Measurements from ENCODE around the gene ABTB1.
"Not testable (repeated sequence)": the region's sequence is repeated elsewhere in the genome, so short reads cannot be mapped to it uniquely, and the experiment has no call there.

Gene ABTB1

GRCh38 chr3:127688416-127689265 is 15.9 kb downstream of the ABTB1 start:
- DNase-seq = no peak

DNA sequence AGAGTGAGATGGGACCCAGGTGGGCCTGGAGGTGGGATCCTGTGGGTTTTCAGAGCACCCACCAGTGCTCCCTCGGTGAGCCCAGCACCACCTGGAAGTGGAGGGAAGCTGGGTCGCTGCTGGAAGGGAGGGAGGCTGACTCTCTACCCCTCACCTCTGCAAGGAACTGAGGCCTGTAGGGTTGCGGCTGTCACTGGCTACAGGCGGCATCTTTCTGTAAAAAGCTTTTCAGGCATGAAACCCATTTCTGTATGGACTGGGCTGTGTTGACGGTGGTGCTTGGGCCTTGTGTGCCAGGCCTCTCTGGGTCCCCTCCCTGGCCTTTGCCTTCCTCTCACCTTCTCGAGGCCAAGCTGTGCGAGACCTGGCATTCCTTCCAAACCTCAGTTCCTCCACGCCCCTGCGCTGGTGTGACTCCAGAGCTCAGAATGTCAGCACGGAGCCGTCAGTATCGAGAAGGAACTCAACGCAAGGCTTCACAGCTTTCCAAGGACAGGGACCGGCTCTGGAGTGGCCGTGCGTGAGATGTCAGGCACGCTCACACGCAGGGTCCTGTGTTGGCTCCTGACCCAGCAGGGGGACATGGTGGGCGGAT is 16.6 kb downstream of the ABTB1 start:
- DNase-seq = no peak

- peak; percentile 58 for DNase-seq
These were observed 17.4 kb downstream of the ABTB1 start for GRCh38 chr3:127690106-127690505.

- DNase-seq = peak; percentile 43
These were observed 18.2 kb downstream of the ABTB1 start for GRCh38 chr3:127690823-127691452.

DNA sequence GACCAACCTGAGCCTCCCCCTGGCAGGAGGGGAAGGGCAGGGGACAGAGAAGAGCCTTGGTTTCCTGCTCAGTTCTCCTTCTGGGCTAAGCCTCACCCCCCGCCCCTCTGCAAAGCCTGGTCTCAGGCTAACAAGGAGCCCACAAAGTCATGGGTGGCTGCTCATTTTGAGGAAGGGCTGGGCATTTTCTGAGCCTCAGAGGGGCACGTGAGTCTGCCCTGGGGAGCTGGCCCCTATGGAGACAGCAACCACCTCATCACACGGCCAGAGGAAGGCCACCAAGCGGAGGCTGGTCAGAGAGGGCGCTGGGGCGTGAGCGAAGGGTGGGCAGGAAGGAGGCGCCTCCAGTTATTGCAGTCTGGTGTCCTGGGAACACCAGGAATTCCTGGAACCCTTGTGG is 18.7 kb downstream of the ABTB1 start:
- DNase-seq = no peak

DNA sequence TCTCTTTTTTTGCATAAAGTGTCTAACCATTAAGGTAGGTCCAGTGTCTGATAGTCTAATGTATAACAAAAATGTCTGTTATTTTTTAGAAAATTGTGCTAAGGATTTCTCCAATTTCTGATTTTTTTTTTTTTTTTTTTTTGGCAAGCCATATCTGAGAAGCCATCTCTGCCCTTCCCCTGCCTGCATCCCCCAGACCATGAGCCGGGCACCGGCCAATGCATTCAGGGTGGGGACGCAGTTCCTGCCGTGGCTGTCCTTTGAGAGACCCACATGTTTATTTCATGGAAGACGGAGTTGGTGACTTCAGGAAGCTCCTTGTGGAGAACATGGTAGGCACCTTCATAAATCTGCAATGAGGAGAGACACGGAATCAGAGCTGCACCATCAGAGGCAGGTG is 19.2 kb downstream of the ABTB1 start:
- no peak for DNase-seq

DNA sequence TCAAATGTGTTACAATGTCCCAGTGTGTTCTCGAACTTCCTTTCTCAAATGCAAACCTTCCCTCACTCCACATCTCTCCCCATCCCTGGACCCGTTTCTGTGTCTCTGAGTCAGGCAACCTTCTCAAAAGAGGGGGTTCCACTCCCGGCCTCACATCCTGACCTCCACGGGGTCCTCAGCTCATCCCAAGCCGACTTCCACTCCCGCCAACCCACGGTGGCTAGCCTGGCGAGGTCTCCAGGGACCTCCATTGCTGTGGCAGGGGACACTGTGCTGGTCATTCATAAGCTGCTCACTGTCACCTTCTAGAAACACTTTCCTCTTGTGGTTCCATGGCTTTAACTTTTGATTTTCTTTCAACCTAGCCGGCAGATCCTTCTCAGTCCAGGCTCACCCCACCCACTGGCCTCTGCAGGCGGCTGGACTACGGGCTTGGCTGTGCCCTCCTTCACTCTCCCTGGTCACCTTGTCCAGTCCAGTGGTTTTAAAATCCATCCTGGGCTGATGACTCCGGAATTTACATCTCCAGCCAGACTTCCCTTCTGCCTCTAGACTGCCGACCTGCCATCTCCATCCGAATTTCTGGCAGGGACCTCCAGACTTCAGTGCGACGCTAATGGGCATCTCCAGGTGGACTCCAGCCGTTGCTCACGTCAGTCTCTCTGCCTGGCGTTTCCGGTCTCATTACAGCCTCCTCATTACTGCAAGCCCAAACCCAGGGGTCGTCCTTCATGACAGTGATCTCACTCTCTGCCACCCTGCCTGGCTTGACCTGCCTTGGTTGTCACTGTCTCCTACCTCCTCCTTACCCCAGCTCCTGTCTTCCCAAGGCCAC is 20.0 kb downstream of the ABTB1 start:
- no peak for DNase-seq

GRCh38 chr3:127693336-127693843 is 20.6 kb downstream of the ABTB1 start:
- no peak for DNase-seq

- peak; percentile 28 for DNase-seq
These were observed 21.9 kb downstream of the ABTB1 start for GRCh38 chr3:127694467-127695215.

GRCh38 chr3:127697551-127698240 is 24.9 kb downstream of the ABTB1 start:
- peak; percentile 68 for DNase-seq

- no peak for DNase-seq
These were observed 25.5 kb downstream of the ABTB1 start for GRCh38 chr3:127698286-127698685.

- DNase-seq = no peak
These were observed 26.1 kb downstream of the ABTB1 start for GRCh38 chr3:127698691-127699415.

DNA sequence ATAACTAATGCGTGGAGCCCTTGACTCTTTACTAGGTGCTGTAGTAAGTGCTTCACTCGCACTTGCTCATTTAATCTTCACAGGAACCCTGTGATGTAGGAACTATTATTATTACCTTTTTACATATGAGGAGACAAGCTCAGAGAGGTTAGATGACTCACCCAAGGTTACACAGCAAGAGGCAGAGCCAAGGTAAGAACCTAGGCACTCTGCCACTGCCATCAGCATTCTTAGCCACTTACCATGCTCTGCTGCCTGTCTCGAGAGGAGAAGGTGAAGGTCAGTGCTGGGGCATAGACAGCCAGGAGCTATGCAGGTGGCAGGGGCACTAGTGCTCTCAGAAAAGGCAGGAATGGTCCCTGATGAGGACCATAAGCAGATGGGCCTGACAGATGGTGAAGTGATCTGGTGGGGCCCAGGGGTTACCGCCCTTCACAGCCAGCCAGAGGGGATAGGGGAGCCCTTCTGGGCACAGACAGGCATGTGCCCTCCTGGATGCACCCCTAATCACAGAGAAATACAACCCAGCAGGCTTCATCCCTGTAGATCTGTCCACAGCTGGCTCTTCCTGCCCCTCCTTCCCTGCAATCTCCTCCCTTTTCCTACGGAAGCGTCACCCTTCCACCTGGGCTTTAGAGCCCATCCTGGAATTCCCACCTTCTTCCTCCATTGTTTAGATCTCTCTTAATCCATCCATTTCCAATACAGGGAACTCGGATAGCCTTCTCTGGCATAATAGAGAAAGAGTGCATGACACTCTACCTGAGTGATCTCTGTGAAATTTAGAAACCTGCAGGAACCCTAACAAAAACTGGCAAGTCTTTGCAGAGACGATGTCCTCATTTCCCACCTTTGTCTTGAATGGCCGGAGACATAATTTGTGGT is 26.9 kb downstream of the ABTB1 start:
- DNase-seq = peak; percentile 6

GRCh38 chr3:127700406-127700805 is 27.7 kb downstream of the ABTB1 start:
- no peak for DNase-seq

DNA sequence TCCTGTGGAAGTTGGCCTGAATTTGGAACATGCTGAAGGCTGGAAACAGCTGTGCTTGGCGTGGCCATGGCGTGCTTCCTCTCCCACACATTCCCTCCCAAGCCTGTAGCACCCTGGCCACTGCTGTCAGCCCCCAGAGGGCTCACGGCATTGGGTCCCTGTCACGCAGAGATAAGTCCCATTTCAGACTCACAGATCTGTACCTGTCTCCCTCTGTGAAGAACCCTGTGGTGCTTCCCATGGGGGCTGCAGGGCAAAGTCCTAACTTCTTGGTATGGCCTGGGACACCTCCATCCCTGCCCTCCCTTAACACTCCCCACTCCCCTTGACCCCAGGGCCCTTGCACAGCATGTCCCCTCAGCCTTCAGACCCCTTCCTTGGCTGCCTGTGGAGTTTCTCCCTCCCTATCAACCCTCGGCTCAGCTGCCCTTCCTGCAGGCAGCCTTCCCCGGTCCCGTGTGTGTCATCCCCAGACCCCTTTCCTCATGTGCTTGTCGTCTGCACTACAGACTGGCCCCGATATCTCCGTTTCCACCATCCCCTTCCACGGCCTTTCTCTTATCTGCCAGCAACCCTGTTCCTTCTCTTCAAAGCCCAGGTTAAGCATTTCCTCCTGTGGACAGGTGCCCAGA is 28.6 kb downstream of the ABTB1 start:
- no peak for DNase-seq

- DNase-seq = no peak
These were observed 29.4 kb downstream of the ABTB1 start for GRCh38 chr3:127702151-127702578.

DNA sequence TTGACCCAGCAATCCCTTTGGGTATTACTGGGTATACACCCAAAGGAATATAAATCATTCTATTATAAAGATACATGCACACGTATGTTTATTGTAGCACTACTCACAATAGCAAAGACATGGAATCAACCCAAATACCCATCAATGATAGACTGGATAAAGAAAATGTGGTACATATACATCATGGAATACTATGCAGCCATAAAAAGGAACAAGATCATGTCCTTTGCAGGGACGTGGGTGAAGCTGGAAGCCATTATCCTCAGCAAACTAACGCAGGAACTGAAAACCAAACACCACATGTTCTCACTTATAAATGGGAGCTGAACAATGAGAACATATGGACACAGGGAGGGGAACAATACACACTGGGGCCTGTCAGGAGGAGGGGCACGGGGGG is 32.1 kb downstream of the ABTB1 start:
- not testable (repeated sequence) for DNase-seq

GRCh38 chr3:127706312-127706711 is 33.6 kb downstream of the ABTB1 start:
- DNase-seq = no peak

- no peak for DNase-seq
These were observed 34.1 kb downstream of the ABTB1 start for GRCh38 chr3:127706785-127707351.
